Body of pancreas (tissue), 4 donors: Measurements from ENCODE around the gene SKI. TPM values are rescaled to one million over a fixed set of nuclear protein-coding genes. Genes with fewer than 3 reads are reported as not detected.

Source experiments
- ATAC-seq: fragments of 150-250 bp; one replicate; pipeline ENCODE4 v1.9.1; 2016
- DNase-seq, 4 donors: peaks; one replicate each; pipeline ENCODE4 v3.0.0-alpha.2; 2019
- H3K27ac ChIP-seq, 4 donors: fragments of 200-600 bp; sonication (generic); 1 replicate in 3 of 4; 2 replicates in 1 of 4; pipeline versions ENCODE4 v1.5.1 to v1.6.1; 2016 to 2019; ENCODE audit warnings: mild to moderate bottlenecking in 1 of 4, mixed read lengths in 1 of 4, moderate library complexity in 1 of 4
- H3K27me3 ChIP-seq, 2 donors: fragments of 200-600 bp; sonication (generic); one replicate each; pipeline ENCODE4 v1.6.0; 2016; ENCODE audit warnings: mild to moderate bottlenecking in 1 of 2
- H3K36me3 ChIP-seq, 2 donors: fragments of 200-600 bp; sonication (generic); replicated peaks in 1 of 2; 2 replicates each; pipeline ENCODE4 v1.5.1; 2016; ENCODE audit warnings: low read depth in 2 of 2; ENCODE audit not compliant: insufficient read depth in 1 of 2
- H3K4me1 ChIP-seq: fragments of 200-600 bp; sonication (generic); one replicate; pipeline ENCODE4 v1.6.0; 2016
- H3K4me3 ChIP-seq, 2 donors: fragments of 200-600 bp; sonication (generic); 1 replicate in 1 of 2; 2 replicates in 1 of 2; pipeline ENCODE4 v1.5.1; 2016 to 2019
- H3K9me3 ChIP-seq, 3 donors: fragments of 200-600 bp; sonication (generic); 1 replicate in 2 of 3; 2 replicates in 1 of 3; pipeline ENCODE4 v1.5.1; 2016
- POLR2A ChIP-seq, 3 donors: fragments of 450-650 bp; IDR thresholded peaks; one replicate each; pipeline ENCODE4 v1.6.1; 2016; ENCODE audit warnings: antibody characterized with exemption in 3 of 3, mild to moderate bottlenecking in 2 of 3
- WGBS, 2 donors: methylation state at CpG; one replicate each; pipeline ENCODE4 v1.1.5; 2017; 5-methylcytosine and 5-hydroxymethylcytosine counted together
- intact Hi-C: fragments of 100-400 bp; cut with DNase I; formaldehyde crosslinking; loops from one replicate; pipeline ENCODE4 v1.15.1; 2023
- total RNA-seq, 2 donors: library from RNA; depleted of rRNA; stranded (reverse); fragments of >200 nt; gene quantifications; one replicate each; pipeline ENCODE4 v1.1.0, GENCODE V29; 2016
- TF ChIP-seq, protein P1 (sequence below), 7 experiments: fragments of 450-650 bp in 4 of 7; fragments of 200-600 bp in 3 of 7; sonication (generic) in 3 of 7; IDR thresholded peaks; one replicate each; pipeline ENCODE4 v1.5.1; 2016 to 2019; ENCODE audit warnings: antibody characterized with exemption in 7 of 7

SKI gene
- total RNA-seq, 2 donors from 2014 or later = 15.8 to 33.0 TPM

DNA sequence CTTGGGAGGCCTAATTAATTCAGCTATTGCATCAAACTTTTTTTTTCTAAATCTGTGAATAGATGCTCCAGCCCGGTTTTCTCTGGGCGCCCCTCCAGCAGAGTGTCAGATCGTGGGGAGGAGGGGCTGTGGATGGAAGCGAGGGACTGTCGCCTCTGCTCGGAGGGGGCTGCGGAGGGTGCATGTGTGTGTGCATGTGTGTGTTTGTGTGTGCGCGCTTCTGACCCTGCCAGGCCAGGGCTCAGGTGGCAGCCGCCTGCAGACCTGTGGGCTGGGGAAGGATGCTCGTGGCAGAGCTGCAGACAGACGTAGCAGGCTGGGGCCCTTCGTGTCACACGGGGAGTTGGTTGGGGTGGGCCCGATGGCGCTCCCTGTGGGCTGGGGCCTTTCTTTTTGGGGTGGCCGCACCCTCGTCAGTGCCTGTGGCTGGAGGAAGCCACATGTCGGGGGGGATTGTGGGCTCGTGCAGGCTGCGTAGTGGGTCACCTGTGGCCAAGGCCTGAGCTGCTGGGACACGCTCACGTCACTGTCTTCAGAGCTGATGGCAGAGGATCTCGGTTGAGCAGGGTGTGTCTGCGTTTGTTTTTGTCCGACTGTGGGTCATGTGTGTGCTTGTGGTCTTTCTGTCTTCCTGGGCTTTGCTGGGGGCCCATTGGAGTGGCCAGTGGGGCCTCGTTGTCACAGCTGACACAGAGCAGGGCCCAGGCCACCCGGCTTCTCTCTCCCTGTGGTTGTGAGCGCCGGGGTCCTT lies 2.8 kb downstream of the SKI start:
- intact Hi-C loops = loop anchor here (5.0 kb wide), 1 partner anchor 39 kb away; the partner anchor contains the start of gene FAAP20
- H3K27me3 ChIP-seq = no peaks in the 10 kb centered on the region
- peak overlapping the region in 1 of 2 donors; percentile 1 for H3K4me3 ChIP-seq
- no peaks in the 10 kb centered on the region for H3K9me3 ChIP-seq
- 34 to 64% methylated on average over 9 to 29 of the region's 30 CpGs for WGBS, 2 donors
- peak in 1 of 4 donors; percentile 34 for DNase-seq
- no peak for ATAC-seq
- H3K27ac ChIP-seq = peak overlapping the region in 3 of 4 donors; percentile 57 to 76 (median 74)
- H3K4me1 ChIP-seq = peaks cover 80% of the 10 kb centered on the region
- no peaks in the 10 kb centered on the region for H3K36me3 ChIP-seq
- TF ChIP-seq, protein P1, sequence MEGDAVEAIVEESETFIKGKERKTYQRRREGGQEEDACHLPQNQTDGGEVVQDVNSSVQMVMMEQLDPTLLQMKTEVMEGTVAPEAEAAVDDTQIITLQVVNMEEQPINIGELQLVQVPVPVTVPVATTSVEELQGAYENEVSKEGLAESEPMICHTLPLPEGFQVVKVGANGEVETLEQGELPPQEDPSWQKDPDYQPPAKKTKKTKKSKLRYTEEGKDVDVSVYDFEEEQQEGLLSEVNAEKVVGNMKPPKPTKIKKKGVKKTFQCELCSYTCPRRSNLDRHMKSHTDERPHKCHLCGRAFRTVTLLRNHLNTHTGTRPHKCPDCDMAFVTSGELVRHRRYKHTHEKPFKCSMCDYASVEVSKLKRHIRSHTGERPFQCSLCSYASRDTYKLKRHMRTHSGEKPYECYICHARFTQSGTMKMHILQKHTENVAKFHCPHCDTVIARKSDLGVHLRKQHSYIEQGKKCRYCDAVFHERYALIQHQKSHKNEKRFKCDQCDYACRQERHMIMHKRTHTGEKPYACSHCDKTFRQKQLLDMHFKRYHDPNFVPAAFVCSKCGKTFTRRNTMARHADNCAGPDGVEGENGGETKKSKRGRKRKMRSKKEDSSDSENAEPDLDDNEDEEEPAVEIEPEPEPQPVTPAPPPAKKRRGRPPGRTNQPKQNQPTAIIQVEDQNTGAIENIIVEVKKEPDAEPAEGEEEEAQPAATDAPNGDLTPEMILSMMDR (IDR thresholded peaks at IDR 0.05) = no peak
- TF ChIP-seq POLR2A (IDR thresholded peaks at IDR 0.05) = no peak

DNA sequence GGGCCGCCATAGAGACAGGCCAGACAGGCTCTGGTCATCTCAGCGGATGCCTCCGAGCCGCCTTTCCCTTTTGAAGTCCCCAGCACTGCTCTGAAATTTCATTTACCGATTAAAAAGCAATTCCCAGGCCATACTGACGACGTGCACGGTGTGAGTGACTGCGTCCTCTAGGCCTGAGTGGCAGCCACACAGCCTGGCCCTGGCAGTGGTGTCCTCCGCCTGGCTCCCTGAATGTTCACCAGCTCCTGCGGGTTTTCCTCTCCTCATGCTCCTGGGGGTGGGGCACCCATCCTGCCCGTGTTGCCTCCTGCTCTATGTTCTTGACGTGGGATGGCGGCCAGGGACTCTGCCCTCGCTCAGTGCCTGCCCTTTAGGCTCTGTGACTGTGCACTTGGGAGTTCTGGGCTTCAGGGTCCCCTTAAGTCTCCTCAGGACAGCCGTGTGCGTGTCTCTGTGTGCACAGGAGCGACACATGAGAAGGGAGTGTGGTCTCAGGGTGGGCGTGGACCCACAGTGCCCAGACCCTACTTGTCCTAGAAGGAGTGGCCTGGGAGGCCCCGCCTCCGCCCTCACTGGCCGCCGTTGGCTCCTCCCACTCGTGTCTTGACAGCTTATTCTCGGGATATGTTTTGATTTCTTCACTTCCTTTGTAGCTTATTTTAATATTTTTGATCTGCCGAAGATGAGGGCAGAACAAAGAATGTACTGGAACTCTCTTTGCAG lies 3.6 kb downstream of the SKI start:
- peaks cover 80% of the 10 kb centered on the region for H3K4me1 ChIP-seq
- TF ChIP-seq, protein P1 (IDR thresholded peaks at IDR 0.05) = no peak
- peak in 1 of 3 donors; percentile 18 for TF ChIP-seq POLR2A (IDR thresholded peaks at IDR 0.05)
- DNase-seq (peak; percentile 51 to 72 (median 65)), ATAC-seq (no peak)
- H3K27ac ChIP-seq = peak overlapping the region in 3 of 4 donors; percentile 57 to 76 (median 74)
- H3K36me3 ChIP-seq = no peaks in the 10 kb centered on the region
- no peaks in the 10 kb centered on the region for H3K9me3 ChIP-seq
- 60 to 64% methylated on average over 17 to 26 of the region's 26 CpGs for WGBS, 2 donors
- no peak overlapping the region for H3K4me3 ChIP-seq
- H3K27me3 ChIP-seq = no peaks in the 10 kb centered on the region
- intact Hi-C loops = loop anchor here (5.0 kb wide), 1 partner anchor 39 kb away; the partner anchor contains the start of gene FAAP20

DNA sequence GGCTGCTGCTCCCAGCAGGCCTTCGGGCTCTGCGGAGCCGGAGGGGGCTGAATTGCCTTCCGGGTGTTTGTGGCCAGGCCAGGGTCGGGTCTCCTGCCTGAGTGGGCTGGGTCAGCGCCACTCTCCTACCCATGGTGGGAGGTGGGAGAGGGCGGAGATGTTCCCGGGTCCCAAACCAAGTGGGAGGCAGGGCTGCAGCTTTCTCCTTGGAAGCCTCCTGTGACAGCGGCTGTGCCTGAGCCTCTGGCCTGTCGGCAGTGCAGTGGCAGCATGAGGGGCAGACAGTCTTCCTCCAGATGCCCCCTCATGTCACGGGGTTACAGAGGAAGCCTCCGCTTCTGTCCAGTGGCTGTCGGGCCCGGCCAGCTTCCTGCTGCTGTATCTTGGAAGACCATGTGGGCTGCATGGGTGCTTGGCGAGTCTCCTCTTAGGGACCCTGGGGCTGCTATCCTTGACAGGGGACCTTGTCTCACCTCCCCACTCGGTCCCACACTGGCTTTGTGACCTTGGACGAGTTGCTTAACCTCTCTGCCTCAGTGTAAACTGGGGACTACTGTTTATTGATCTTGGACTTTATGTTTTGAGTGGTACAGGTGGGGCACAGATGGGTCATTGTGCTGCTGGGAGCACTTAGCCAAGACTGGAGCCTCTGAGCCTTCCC lies 4.3 kb downstream of the SKI start:
- ATAC-seq = no peak
- intact Hi-C loops = loop anchor here (5.0 kb wide), 1 partner anchor 40 kb away; the partner anchor contains the start of gene FAAP20
- WGBS, 2 donors = 57 to 59% methylated on average over 8 to 17 of the region's 17 CpGs

DNA sequence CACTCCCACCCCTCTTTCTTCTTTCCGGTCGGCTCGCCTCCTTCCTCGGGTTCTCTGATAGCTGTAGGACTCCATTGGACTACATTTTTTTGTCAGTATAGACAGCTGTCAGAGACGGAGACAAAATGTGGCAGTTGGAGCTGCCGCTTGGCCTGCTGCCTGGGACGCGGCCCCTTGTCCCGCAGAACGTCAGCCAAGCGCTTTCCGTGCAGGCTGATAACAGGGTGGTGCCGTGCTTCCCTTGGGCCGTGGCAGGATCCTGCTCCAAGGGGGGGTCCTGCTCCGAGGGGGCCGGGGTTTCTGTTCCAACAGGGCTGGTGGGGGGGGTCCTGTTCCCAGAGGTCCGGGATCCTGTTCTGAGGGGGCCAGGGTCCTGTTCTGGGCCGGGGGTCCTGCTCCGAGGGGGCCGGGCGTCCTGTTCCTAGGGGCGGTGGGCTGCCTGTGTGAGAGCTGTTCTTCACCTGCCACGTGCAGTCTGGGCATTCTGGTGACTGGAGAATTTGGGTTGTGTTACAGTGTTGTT lies 4.9 kb downstream of the SKI start:
- H3K9me3 ChIP-seq = no peaks in the 10 kb centered on the region
- TF ChIP-seq POLR2A (IDR thresholded peaks at IDR 0.05) = no peak
- TF ChIP-seq, protein P1 (IDR thresholded peaks at IDR 0.05) = no peak
- intact Hi-C loops = loop anchor here (5.0 kb wide), 1 partner anchor 41 kb away; the partner anchor contains the start of gene FAAP20
- no peak overlapping the region for H3K4me3 ChIP-seq
- peak overlapping the region in 3 of 4 donors; percentile 56 to 76 (median 74) for H3K27ac ChIP-seq
- DNase-seq (no peak), ATAC-seq (no peak)
- WGBS, 2 donors = 44 to 49% methylated on average over 16 to 18 of the region's 23 CpGs
- H3K36me3 ChIP-seq = no peaks in the 10 kb centered on the region
- peaks cover 90% of the 10 kb centered on the region for H3K4me1 ChIP-seq
- H3K27me3 ChIP-seq = no peaks in the 10 kb centered on the region

More for the DNA sequence above, 4.3 kb downstream of the SKI start:
- DNase-seq = no peak
- TF ChIP-seq, protein P1 (IDR thresholded peaks at IDR 0.05) = no peak
- TF ChIP-seq POLR2A (IDR thresholded peaks at IDR 0.05) = no peak
- Histone ChIP-seq H3K36me3 (no peaks in the 10 kb centered on the region), H3K4me3 (no peak overlapping the region), H3K27ac (peak overlapping the region in 3 of 4 donors; percentile 56 to 76 (median 74)), H3K27me3 (no peaks in the 10 kb centered on the region), H3K9me3 (no peaks in the 10 kb centered on the region), H3K4me1 (peaks cover 84% of the 10 kb centered on the region)
